T47D (cell line): ENCODE results near the gene LUC7L.

ENCODE experiments used
- DNase-seq, 2 experiments: peaks; one replicate each; pipeline versions ENCODE4 v3.0.0 to v3.0.0-alpha.2; 2011 to 2012; ENCODE audit warnings: low read depth in 1 of 2, low spot score in 1 of 2
- JUND ChIP-seq: IDR thresholded peaks from 2 replicates; pipeline ENCODE4 v1.6.1; 2012; ENCODE audit warnings: low read depth
- in situ Hi-C: cut with HindIII; loops from 2 replicates; pipeline ENCODE4 v1.10.0; 2016; ENCODE audit warnings: low sequenced_read_pairs, low pct_unique_long_range_greater_than_20kb

Gene LUC7L

DNA sequence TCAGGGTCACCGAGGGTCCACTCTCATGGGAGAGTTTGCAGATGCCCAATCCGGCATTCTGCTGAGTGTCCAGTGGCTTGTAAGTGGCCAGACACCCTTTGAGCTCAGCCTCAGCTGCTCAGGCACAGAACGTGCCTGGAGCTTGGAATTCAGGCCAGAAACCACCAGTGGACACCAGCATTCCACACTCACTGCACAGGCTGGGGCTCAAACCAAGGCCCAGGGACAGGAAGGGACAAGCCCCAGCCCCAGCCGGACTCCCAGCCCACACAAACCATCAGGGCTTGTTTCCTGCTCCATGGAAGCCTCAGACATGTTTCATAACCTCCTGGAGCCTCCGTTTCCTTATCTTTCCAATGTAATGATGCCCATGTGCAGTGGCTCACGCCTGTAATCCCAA is 85.8 kb downstream of the LUC7L start:
- no peak for TF ChIP-seq JUND
- DNase-seq: no peak
- in situ Hi-C loops: no loop called here

DNA sequence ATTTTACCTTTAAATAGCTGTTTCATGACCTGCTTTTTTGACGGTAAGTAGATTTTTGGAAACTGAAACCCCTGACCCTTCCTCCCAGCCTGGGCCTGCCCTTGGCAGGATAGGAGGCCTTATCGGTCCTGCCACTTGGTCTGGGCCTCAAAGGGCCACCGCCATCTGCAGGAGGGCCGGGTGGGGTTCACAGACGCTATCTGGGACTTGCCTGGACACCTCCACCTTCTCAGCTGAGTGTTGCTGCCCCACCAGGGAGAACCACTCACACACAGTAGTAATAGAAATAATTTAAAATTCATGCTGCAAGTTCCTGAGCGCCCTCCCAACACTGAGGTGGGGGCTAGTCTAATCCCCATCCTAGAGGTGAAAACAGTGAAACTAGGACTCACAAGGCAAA is 86.2 kb downstream of the LUC7L start:
- in situ Hi-C loops: no loop called here
- TF ChIP-seq JUND: no peak
- no peak for DNase-seq

DNA sequence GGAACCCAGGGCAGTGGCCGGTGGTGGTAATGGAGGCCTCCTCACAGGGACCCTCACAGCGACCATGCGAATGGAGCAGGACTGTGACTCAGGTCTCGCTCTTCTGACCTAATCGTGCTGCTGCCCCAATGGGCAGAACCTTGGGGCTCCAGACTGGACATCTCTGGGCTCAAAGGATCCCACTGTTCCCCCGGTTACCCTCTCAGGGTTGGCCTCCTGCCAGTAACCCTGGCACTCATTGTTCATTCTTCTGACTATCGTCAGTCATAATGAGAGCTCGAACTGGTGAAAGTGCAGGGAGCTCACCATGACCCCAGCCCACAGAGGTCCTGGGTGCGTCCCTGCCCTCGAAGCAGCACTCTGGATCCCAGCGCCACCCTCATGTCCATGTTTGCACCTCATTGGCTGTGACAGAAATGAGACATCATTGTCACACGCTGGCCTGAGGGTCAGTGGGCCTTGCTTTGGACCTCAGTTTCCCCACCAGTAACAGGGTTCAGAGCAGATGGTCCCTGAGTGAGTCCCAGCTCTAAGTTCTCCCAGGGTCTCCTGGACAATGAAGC is 86.8 kb downstream of the LUC7L start:
- TF ChIP-seq JUND: no peak

DNA sequence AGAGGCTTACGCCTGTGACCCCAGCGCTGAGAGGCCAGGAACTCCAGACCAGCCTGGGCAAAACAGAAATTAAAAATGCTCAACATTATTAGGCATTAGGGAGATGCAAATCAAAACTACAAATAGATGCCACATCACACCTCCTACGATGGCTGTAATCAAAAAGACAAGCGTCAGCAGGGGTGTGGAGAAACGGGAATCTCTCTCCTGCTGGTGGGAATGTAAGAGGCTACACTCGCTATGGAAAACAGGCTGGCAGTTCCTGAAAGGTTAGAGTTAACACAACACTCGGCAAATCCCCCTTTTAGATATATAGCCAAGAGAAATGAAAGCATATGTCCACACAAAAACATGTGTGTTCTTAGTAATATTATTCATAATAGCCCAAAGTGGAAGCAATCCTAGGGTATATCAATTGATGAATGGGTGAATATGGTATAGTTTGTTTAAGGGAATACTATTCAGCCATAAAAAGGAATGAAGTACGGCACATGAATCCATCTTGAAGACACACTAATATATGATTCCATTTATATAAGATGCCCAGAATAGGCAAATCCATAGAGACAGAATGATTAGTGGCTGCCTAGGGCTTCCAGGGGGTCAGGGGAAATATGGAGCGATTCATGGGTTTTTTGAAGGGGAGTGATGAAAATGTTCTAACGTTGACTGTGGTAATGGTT is 88.9 kb downstream of the LUC7L start:
- in situ Hi-C loops: no loop called here
- DNase-seq: no peak
- no peak for TF ChIP-seq JUND

More for the DNA sequence above, 86.8 kb downstream of the LUC7L start:
- no peak for DNase-seq
- in situ Hi-C loops: no loop called here
